Stimulated activated CD8-positive, alpha-beta memory T cell treated with anti-CD3 and anti-CD28 coated beads, Interleukin-4, amount 100 ng/mL, for 48 hours (primary cell): ENCODE data around the gene SH3RF3.

Experiments
- DNase-seq: peaks from one replicate; pipeline ENCODE4 v3.0.0-alpha.2; 2020

Gene SH3RF3

GRCh38 chr2:109384308-109385271 lies 255.6 kb downstream of the SH3RF3 start:
- DNase-seq: no peak

GRCh38 chr2:109385506-109385905 lies 256.5 kb downstream of the SH3RF3 start:
- no peak for DNase-seq

- no peak for DNase-seq
Measured at GRCh38 chr2:109386004-109386695, 257.1 kb downstream of the SH3RF3 start.

DNA sequence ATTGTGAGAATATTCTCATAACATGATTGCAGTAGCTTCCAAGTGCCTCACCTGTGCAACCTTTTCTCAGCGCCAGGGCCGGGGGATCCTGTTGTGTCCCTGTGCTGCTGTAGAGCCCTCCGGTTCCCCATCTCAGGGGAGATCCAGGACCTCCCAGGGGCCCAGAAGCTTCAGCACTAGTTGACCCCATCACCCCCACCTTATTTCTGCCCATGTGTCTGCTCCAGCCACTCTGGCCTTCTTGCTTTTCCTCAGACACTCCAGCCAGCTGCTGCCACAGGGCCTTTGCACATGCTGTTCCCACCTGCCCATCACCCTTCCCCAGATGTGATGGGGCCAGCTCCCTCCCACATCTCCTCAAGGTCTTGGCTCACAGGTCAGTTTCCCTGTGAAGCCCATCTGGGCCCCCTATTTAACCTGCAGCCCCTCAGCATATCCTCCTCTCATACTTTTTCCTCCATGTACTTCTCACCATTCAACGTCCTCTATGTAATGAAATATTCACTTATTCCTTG lies 258.3 kb downstream of the SH3RF3 start:
- DNase-seq: no peak

DNA sequence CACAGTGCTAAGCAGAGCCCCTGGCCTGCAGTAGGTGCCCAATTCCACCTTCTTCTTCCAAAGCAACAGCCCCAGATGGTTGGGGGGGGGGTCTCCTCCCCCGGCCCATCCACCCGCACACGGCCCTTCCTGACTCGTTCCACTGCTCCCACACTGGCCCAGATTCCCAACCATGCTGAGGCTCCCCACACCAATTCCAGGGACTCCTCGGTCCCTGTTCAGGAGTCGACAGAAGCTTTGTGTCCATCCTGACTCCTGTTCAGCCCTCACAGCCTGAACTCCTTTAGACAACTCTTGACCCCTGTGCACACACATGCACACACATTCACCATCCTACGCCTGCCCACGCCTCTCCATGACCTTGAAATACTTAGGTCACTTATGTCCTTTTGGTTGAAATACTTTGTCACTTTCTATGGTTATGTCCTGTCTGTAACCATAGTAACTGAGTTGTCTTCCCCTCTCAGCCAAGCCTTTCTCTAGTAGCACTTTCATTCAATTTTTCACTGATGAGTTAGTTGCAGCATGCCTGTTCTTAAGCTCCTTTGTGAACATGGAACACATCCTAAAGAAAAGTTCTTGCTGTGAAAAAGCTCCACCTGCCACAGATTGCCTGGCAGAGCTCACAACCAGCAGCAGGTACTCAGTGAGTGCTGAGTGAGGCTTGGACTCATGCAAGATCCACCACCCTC lies 258.9 kb downstream of the SH3RF3 start:
- no peak for DNase-seq

GRCh38 chr2:109391243-109391642 lies 262.2 kb downstream of the SH3RF3 start:
- no peak for DNase-seq

GRCh38 chr2:109392140-109392539 lies 263.1 kb downstream of the SH3RF3 start:
- DNase-seq: no peak

- no peak for DNase-seq
Measured at GRCh38 chr2:109392816-109393661, 264.0 kb downstream of the SH3RF3 start.

- DNase-seq: no peak
Measured at GRCh38 chr2:109393662-109393972, 264.6 kb downstream of the SH3RF3 start.

DNA sequence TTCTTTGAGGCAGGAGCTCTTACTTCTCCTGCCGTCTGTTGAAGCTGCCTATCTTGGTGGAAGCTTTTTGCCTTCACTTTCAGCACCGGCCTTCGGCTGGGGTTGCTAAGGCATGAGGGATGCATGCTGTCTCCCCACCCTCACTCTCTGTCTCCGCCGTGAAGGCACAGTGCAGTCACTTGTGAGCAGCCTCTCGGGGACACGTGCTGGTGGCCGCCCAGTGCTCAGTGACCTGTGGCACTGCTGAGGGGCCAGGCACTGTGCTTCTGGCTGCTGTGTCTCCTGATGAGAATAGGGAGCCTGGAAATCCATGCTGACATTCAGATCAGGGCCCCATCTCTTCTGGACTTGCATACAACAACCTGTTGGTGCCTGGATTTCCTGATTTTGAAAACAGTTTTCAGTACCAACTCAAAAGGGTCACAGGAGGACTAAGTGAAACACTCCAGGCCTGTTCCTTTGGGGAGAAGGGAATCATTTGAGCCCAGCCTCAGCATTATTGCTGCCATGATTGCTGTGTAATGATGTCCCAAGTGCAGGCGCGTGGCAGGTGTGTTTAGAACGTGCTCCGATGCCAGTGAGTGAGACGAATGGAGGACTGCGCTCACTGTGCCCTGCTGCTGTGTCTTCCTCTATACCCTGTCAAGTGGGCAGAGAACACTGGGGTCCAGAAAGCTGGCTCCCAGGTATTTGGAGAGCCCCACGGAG lies 266.6 kb downstream of the SH3RF3 start:
- no peak for DNase-seq

DNA sequence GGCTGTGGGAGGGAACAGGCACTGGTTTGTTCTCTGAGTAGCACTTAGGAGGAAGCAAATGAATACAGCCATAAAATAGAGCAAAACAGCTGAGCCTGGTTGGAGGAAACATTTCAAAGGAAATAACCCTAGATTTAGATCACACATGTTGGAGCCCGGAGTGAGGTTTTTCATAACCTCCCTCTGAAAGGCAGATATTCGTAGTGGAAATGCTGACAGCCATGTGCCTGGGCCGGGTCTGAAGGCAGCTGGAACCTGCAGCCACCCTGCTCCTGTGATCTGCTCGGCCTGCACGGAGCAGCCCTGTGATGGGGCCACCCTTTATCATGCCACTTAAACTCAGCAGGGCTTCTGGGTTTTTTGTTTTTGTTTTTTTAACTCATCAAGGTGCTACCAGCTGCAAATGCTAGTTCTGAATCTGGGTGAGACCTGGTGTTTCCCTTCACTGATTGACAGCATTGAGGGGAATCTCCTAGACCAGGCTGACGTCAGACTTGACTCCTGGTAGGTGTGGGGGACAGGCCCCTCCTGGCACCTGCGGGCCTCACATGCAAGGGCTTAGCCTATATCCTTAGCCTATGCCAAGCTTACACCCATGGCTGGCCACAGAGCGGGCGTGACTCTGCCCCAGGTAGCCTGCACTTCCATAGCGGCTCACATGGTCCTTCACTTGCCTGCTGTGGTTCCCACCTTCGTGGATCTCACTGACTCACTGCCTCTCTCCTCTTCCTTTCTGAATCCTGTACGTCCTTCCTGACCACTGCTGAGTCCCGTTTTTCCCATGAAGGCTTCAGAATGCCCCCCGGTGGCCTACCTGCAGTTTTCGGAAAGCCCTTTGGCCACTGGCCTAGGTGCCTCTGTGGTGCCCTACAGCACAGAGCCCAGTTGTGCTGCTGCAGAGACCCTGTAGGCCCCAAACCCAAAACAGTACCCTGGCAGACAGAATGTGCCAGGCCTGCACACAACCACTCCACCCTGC lies 267.5 kb downstream of the SH3RF3 start:
- peak; percentile 30 for DNase-seq

DNA sequence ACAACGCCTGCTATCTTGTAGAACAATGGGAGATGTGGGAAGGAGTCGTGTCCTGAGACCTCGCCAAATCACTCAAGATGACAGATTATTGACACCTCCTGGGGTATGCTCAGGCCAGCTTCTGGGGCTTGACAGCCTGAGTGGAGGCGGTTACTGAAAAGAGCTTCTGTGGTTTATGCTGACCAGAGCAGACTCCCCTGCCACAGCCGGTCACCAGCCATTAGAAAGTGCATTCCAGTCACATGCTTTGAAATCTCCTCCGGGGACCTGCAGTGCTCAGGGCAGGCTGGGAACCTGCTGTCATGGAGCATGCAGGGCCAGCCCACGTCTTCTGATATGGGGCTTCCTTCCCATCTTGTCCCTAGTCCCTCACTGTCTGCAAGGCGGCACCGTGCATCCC lies 268.9 kb downstream of the SH3RF3 start:
- no peak for DNase-seq

- no peak for DNase-seq
Measured at GRCh38 chr2:109398366-109399015, 269.5 kb downstream of the SH3RF3 start.

- DNase-seq: no peak
Measured at GRCh38 chr2:109399066-109399465, 270.1 kb downstream of the SH3RF3 start.

DNA sequence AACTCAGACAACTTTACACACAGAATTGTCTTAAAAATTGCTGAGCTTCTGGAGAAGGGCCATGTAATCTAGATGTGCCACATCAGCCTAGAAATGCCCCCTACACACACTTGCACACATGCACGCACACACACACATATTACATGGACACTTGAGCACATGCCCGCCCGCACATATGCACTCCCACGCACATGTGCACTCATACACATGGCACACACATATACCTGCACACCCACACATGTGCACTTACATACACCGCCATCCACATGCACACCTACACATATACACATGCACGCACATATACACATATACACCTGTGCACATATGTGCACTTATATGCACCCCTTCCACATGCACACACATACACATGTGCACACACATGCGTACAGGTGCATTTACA lies 271.1 kb downstream of the SH3RF3 start:
- no peak for DNase-seq

- DNase-seq: no peak
Measured at GRCh38 chr2:109401370-109401769, 272.4 kb downstream of the SH3RF3 start.

DNA sequence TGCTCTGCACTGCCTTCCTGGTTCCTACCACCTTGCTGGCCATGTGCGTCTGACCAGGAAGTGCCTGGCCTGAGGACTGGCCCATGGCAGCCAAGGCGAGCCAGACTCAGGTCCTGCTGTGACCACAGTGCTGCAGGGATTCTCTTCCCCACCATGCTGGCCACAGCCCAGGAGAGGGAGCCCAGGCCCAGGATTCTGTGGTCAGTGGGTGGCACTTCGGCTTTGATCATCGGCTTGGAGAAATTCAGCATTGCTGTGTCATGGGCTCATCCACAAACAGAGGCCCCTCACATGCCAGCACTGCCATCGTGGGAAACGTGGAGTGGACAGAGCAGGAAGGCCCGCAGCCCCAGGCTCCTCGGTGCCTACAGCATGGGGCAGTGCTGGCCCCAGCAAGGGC lies 273.2 kb downstream of the SH3RF3 start:
- no peak for DNase-seq

- DNase-seq: peak; percentile 67
Measured at GRCh38 chr2:109402980-109403840, 274.2 kb downstream of the SH3RF3 start.

DNA sequence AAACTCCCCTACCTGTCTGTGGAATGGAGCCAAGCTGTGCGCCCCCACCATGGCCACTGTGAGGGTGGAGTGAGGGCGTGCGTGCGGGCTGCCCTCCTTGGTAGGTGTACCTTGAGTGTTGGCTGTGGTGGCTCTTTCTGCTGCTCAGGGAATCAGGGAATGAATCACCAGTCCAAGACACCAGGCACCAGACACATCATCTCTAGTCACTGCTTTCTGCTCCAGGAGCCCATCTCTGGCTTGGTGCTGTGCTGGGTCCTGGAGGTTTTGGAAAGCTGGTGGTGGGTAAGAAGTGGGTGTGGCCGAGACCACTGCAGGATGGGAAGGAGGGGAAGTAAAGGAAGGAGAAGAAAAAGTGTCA lies 274.8 kb downstream of the SH3RF3 start:
- peak; percentile 31 for DNase-seq
